ENCODE data around the gene UPF2.

GRCh38 chr10:11982253-11982652 is 60.4 kb downstream of the UPF2 start:
- TF ChIP-seq CTCF (IDR thresholded peaks at IDR 0.05) (no peak), POLR2A (IDR thresholded peaks at IDR 0.05) (no peak)
